SH-SY5Y (cell line): Measurements from ENCODE around the gene RPL38.

Source experiments
- GATA2 ChIP-seq: IDR thresholded peaks from 2 replicates; pipeline ENCODE4 v1.6.1; 2011; ENCODE audit warnings: mild to moderate bottlenecking, low read depth, low read length
- GATA3 ChIP-seq: IDR thresholded peaks from 2 replicates; pipeline ENCODE4 v1.6.1; 2011; ENCODE audit warnings: low read depth, mild to moderate bottlenecking, low read length, moderate library complexity

- TF ChIP-seq GATA2 (no peak), GATA3 (no peak)
Measured at GRCh38 chr17:74228306-74228978, 25.0 kb downstream of the RPL38 start.
